Vagina (tissue), 2 donors: ENCODE data around the gene KCNA10.

ENCODE experiments used
- CTCF ChIP-seq, 3 experiments: fragments of 450-650 bp in 2 of 3; fragments of 200-600 bp in 1 of 3; sonication (generic) in 1 of 3; IDR thresholded peaks; one replicate each; pipeline ENCODE4 v1.5.1; 2017 to 2019; ENCODE audit warnings: antibody characterized with exemption in 3 of 3, mild to moderate bottlenecking in 2 of 3, moderate library complexity in 2 of 3
- POLR2AphosphoS5 ChIP-seq, 2 donors: sonication (generic); formaldehyde crosslinking; IDR thresholded peaks; one replicate each; pipeline ENCODE4 v1.9.0; 2017; ENCODE audit warnings: antibody characterized with exemption in 2 of 2, mild to moderate bottlenecking in 2 of 2, low read depth in 1 of 2; ENCODE audit not compliant: insufficient read depth in 1 of 2

GRCh38 chr1:110556471-110556807 is 37.5 kb upstream of the KCNA10 start:
- TF ChIP-seq POLR2AphosphoS5 (IDR thresholded peaks at IDR 0.05; ENCODE audit: insufficient read depth in 1 of 2, low read depth in 1 of 2), result no peak
- no peak for TF ChIP-seq CTCF (IDR thresholded peaks at IDR 0.05)
